Fibroblast of skin of right quadriceps (primary cell): ENCODE data around the gene TSHZ3.

Source experiments
- DNase-seq: peaks from one replicate; pipeline ENCODE4 v3.0.0-alpha.2; 2013

The TSHZ3 gene

DNA sequence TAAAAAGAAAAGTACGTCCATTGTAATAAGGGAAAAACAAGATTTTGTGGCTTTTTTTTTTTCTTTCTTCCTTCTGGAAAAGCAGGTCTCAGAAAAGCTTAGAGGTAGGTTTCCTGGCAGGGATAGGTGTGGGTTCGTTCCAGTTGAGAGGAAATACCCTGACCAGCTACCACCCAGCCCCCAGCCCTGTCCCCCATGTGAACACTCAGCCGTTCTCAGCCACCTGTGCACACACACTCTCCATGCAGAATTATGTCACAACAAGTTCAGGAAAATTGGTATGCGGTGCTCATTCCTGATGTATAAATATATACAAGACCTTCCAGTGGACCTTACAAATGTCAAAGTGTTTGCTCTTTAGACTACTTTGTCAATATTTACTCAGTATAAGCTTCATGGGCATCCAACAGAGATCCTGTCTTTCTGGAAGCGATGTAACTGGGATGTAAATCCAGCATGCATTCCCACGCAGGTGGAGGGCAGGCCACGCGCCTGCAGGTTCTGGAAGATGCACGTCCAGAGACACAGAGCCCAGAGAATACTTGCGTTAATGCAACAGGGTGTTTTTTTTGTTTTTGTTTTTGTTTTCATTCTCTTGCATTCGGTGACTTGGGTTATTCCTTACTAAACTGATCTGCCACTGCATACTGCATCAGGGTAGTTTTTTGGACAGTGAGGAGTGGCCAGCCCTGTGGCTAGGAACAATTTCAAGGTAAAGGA lies 68.8 kb downstream of the TSHZ3 start:
- no peak for DNase-seq

DNA sequence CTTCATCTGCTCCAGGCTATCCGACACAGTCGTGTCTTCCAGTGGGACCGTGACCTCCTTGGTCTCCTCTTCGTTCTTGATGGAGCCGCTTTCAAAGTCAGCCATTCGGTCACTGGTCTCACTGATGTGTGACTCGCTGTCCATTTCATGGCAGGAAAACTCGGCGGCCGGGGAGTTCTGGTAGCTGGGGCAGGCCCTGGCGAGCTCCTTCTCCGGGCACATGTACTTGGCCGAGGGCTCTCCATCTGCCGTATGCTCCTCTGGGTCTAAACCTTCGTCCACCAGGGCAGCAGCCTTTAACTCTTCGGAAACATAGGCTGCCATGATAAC lies 69.8 kb downstream of the TSHZ3 start:
- no peak for DNase-seq

GRCh38 chr19:31278555-31279435 lies 70.4 kb downstream of the TSHZ3 start:
- no peak for DNase-seq

DNA sequence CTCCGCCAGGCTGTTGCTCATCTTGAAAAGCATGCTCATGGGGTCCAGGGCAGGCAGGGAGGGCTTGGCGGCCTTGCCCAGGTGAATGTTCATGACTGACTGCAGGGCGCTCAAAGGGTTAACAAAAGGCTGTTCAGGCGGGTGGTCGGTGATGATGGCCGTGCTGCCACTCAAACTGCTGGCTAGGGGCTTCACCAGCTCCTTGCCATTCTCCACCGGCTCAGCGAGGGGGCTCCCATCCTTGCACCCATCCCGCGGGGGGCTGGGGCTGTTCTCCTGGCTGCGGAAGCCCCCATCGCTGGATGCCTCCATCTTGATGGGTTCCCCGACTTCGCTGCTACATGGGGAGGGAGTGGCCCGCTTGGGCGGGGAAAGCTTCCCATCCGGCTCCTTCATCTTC lies 71.7 kb downstream of the TSHZ3 start:
- no peak for DNase-seq

- no peak for DNase-seq
Measured at GRCh38 chr19:31276831-31277230, 72.4 kb downstream of the TSHZ3 start.

- DNase-seq, result no peak
Measured at GRCh38 chr19:31275068-31275334, 74.2 kb downstream of the TSHZ3 start.

DNA sequence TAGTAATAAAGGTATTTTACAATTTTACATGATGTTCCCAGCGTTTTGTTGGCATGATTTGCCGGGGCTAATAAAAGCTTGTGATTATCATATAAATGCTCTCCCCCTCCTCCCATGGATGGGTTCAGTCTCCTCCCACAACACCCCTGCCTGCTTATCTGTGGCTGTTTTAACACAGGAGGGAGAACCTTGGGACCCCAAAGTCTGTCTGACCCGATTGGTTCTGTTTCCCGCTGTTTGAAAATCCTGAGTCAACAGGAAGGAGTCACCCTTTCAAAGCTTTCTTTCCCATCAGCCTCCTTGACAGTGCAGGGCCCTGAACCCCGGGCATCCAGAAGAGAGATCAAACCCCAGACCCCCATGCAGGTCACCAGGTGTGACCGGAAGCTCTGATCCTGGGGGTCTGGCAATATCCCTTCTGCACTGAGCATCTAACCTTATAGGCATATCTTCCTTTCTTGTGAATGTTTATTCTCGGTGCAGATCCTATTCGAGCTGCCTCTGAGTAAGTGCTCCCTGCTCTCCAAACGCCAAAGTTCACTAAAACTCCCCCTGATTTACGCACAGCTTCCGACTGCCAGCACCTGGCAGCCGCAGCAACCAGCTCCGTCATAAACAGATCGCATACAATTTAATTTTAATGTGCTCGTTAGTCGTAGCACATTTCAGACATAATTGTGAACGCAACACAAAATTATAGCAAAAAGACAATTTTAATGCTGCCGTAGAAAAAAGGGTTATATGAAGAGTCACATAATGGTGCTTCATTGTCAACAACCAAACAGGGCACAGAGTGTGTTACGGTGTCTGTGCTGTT lies 74.8 kb downstream of the TSHZ3 start:
- no peak for DNase-seq

DNA sequence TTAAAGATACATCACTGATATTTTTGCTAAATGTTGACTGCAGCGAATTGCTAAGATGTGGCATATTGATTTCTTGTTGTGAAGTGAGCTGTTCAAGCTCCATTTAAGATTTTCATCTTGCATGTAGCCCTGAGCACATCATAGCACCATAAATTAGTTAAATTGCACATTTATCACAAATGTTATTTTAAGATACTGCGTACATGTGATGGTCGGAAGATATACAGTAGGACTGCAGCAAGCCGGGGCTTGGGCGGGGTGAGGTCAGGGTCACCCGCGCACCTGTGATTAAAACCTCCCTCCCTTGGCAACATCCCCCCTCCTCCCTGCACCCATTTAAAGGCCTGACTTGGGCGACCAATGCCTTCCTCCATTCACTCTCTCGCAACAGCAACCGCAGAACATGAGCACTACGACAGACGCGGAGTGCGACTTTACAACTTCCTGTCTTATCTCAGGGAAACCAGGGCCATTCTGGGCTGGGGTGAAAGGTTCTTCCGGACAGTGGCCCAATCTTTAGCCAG lies 76.6 kb downstream of the TSHZ3 start:
- DNase-seq, result no peak

DNA sequence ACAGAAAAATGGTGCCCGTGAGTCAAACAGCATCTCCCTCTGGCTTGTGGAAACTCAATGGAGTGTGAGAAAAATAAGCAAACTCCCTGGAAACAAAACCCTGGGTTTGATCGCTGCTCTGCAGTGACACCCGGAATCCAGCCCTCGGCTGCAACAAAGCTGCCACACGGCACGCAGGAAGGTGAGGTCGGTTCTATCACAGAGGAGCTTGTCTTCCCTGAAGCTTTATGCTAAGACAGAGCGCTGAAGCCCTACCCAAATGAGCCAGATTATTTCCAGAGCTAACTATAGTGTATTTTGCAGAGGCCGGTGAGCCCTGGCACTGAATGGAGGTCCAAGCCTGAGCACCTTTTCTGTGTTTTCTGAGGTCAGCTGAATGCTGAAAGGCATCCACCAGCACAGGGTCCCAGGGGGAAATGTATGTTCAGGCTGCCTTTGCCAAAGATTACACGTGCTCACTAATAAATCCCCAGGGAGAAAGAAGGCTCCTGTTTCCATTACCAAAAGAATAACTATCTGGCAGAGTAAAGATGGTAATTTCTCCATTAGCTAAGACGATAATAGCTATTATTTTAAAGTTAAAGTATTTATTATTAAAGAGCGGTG lies 77.8 kb downstream of the TSHZ3 start:
- DNase-seq, result peak; percentile 11

DNA sequence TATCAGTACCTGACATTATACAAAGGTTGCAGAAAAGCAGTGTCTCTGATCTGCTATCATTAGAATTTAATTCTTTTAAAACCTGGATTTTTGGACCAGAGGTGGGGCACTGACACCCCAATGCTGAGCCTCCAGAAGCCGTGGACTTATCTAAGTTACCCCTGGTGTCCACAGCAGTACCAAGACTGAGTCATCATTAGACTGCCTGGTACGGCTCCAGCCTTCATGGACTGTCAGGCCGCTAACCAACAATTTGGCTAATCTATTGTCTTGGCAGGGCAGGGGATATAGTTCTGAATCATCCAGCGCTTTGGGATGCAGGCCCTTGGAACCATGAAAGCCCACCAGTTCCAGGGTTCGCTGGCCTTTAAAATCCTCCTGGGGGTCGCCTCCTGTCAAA lies 78.3 kb downstream of the TSHZ3 start:
- peak; percentile 40 for DNase-seq

GRCh38 chr19:31269425-31270127 lies 79.7 kb downstream of the TSHZ3 start:
- no peak for DNase-seq

- no peak for DNase-seq
Measured at GRCh38 chr19:31268751-31269383, 80.4 kb downstream of the TSHZ3 start.

DNA sequence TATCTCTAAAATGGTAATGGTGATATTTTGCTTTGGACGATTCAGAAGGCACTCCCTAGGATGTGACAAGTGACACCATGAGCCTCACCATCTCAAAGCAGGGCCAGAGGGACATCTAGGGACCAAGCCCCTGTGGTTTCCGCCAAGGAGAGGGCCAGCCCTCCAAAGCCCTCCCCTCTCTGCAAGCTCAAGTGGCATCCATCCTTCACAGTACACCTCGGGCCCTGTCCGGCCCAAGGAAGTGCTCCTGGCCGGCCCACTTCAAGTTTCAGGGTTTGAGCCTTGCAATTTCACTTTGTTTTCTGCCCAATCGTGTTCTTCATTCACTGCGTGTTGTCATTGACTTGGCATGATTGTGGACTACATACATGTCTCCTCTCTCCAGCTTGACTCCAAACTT lies 82.5 kb downstream of the TSHZ3 start:
- no peak for DNase-seq

DNA sequence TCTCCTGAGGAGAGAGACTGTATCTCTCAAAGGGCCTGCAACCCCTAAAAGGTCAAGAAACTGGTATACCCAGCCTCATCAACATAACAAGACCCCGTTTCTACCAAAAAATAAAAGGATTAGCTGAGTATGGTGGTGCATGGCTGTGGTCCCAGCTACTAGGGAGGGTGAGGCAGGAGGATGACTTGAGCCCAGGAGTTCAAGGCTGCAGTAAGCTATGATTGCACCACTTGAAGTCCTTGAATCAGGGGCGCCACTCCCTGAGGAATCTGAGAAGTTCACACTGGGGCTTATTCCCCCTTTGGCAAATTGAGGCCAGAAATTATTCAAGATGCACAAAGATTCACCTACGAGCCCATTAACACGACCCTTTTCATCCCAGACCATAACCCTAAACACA lies 83.0 kb downstream of the TSHZ3 start:
- DNase-seq, result no peak

- DNase-seq, result no peak
Measured at GRCh38 chr19:31264041-31264778, 85.0 kb downstream of the TSHZ3 start.

DNA sequence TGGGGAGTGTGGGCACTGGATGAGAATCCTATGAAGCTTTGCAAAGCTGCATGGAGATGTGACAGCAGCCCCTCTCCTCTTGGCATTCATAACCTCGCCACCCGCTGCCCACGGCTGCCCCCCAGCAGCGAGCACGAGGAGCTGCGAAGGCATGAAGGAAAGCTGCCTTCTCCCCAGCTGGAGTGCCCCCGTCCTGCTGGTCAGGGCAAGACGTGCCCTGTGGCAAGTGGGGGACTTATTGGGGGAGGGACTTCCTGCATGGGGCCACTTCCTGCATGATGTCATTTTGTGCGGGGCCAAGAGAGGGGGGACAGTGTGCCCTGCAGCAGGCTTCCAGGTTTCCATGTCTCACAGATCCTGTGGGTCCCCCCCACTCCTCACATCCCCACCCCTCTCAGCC lies 85.9 kb downstream of the TSHZ3 start:
- no peak for DNase-seq

DNA sequence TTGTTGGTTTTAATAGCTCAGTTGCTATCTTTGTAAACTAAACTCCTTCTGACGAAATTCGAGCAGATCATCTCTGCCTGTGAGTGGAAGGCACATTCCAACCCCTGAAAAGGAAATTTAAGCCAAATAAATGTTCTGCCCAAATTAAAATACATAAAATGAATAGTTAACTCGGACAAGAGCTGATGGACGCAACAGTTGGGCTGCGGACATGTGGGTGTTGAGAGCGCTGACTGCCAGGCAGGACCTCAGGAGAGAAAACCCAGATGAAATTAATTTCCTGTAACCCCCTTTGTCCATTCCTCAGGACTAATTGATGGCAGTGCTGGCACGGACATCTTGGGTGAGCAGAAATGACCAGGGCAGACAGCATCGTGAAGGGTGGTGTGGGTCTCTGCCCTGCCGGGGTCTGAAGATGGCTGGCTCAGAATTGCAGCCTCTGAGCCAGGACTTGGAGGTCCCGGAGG lies 86.5 kb downstream of the TSHZ3 start:
- no peak for DNase-seq

DNA sequence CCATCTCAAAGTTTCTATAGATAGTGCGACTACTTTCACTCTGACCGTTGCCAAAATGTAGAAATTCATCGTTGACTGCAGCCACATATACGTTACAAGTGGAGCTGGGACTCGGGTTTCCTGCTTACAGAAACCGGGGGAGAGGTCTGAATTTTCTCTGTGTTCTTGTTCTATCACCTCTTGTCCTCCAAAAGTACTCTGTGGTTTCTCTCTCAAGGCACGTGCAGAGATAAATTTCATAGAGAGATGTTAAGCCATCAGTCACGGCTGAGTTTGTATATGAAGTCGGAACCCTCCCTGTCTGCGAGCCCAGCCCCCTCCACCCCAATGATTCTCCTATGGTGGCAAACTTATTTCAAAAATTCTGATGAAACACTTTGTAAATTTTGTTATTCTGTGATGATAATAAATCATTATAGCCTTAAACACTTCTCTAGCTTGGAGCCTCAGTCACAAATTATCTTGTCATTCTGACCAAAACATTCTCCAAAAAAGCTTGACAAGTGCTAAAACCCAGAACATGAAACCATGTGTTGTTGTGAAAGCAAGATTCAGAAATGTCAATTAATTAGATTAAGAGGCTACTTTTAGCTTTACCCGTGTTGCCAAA lies 87.5 kb downstream of the TSHZ3 start:
- DNase-seq, result peak; percentile 81

GRCh38 chr19:31261019-31261602 lies 88.1 kb downstream of the TSHZ3 start:
- DNase-seq, result no peak
